ENCODE results near the gene KIF3C.
"Not testable (repeated sequence)": the region's sequence is repeated elsewhere in the genome, so short reads cannot be mapped to it uniquely, and the experiment has no call there.

GRCh38 chr2:25915944-25916772 is 66.1 kb downstream of the KIF3C start:
- not testable (repeated sequence) for TF ChIP-seq POLR2A, CTCF (IDR thresholded peaks at IDR 0.05)

All from adrenal gland (tissue), 5 donors.